Activated CD4-positive, alpha-beta T cell treated with anti-CD3 and anti-CD28 coated beads, Interleukin-2, amount 10 ng/mL, durations not matched to agents 7 days and 5 days (primary cell): ENCODE data around the gene PRPF8. TPM values are rescaled to one million over a fixed set of nuclear protein-coding genes. Genes with fewer than 3 reads are reported as not detected.
"Not testable (repeated sequence)": the region's sequence is repeated elsewhere in the genome, so short reads cannot be mapped to it uniquely, and the experiment has no call there.

Source experiments
- CTCF ChIA-PET: fragments of 350-600 bp; sonication (Branson Sonifier 250); formaldehyde crosslinking; loops from one replicate; lab custom pipeline; 2021; ENCODE audit warnings: antibody characterized with exemption; lab: Charles Lee
- POLR2A ChIA-PET: fragments of 350-600 bp; sonication (Branson Sonifier 250); formaldehyde crosslinking; loops from one replicate; lab custom pipeline; 2021; ENCODE audit warnings: antibody characterized with exemption; lab: Charles Lee
- DNase-seq: peaks from one replicate; pipeline ENCODE4 v3.0.0-alpha.2; 2020
- H3K27ac Mint-ChIP-seq: one replicate; pipeline ENCODE4 v1.8.0; 2021; ENCODE audit warnings: mild to moderate bottlenecking, moderate library complexity, mixed read lengths
- H3K27me3 Mint-ChIP-seq: one replicate; pipeline ENCODE4 v1.8.0; 2021; ENCODE audit warnings: mixed read lengths
- H3K36me3 Mint-ChIP-seq: one replicate; pipeline ENCODE4 v1.8.0; 2021; ENCODE audit warnings: low read depth, mixed read lengths
- H3K4me1 Mint-ChIP-seq: one replicate; pipeline ENCODE4 v1.8.0; 2021; ENCODE audit warnings: mixed read lengths
- H3K4me3 Mint-ChIP-seq: one replicate; pipeline ENCODE4 v1.8.0; 2021; ENCODE audit warnings: mild to moderate bottlenecking, moderate library complexity, mixed read lengths
- H3K9me3 Mint-ChIP-seq: one replicate; pipeline ENCODE4 v1.8.0; 2021; ENCODE audit warnings: mixed read lengths
- total RNA-seq, 2 experiments: library from RNA; stranded (reverse); gene quantifications; one replicate each; pipeline ENCODE4 v1.2.3, GENCODE V29; 2021

The PRPF8 gene
- total RNA-seq, 2 experiments from 2014 or later = 302 to 316 TPM

- Mint-ChIP-seq H3K27ac (peak overlapping the region; percentile 57), H3K9me3 (no peaks in the 10 kb centered on the region), H3K36me3 (peaks cover 15% of the 10 kb centered on the region), H3K27me3 (peaks cover 19% of the 10 kb centered on the region), H3K4me1 (peaks cover 44% of the 10 kb centered on the region), H3K4me3 (peak overlapping the region; percentile 97)
- DNase-seq = peak; percentile 43
- ChIA-PET POLR2A (no interaction called here), CTCF (interaction anchor here (0.6 to 1.9 kb wide), 2 partner anchors 69 to 119 kb away, joined by 3 to 7 read pairs; no protein-coding TSS in a partner anchor)
Observed at GRCh38 chr17:1714980-1715802, 30.5 kb upstream of the PRPF8 start.

- POLR2A ChIA-PET = no interaction called here
- H3K27me3 Mint-ChIP-seq = peaks cover 19% of the 10 kb centered on the region
- CTCF ChIA-PET = interaction anchor here (0.6 kb wide), 1 partner anchor 118 kb away, joined by 3 read pairs; no protein-coding TSS in a partner anchor
- H3K4me1 Mint-ChIP-seq = peaks cover 41% of the 10 kb centered on the region
- DNase-seq = peak; percentile 24
- H3K36me3 Mint-ChIP-seq = peaks cover 15% of the 10 kb centered on the region
- H3K27ac Mint-ChIP-seq = peak overlapping the region; percentile 47
- H3K9me3 Mint-ChIP-seq = no peaks in the 10 kb centered on the region
- H3K4me3 Mint-ChIP-seq = peak overlapping the region; percentile 97
Observed at GRCh38 chr17:1714427-1714979, 29.8 kb upstream of the PRPF8 start.

GRCh38 chr17:1713878-1714426 is 29.3 kb upstream of the PRPF8 start:
- CTCF ChIA-PET = interaction anchor here (0.9 to 1.4 kb wide), 3 partner anchors 13 to 198 kb away, joined by 3 read pairs; partner anchors contain the start of gene INPP5K
- POLR2A ChIA-PET = no interaction called here
- Mint-ChIP-seq H3K27ac (peak overlapping the region; percentile 47), H3K36me3 (peaks cover 15% of the 10 kb centered on the region), H3K9me3 (no peaks in the 10 kb centered on the region), H3K27me3 (peaks cover 19% of the 10 kb centered on the region), H3K4me3 (peak overlapping the region; percentile 52), H3K4me1 (peaks cover 42% of the 10 kb centered on the region)
- DNase-seq = no peak

- peaks cover 23% of the 10 kb centered on the region for H3K27me3 Mint-ChIP-seq
- H3K27ac Mint-ChIP-seq = no peak overlapping the region
- CTCF ChIA-PET = interaction anchor here (0.9 to 1.4 kb wide), 3 partner anchors 12 to 197 kb away, joined by 3 read pairs; partner anchors contain the start of gene INPP5K
- no peak for DNase-seq
- H3K9me3 Mint-ChIP-seq = no peaks in the 10 kb centered on the region
- H3K36me3 Mint-ChIP-seq = peaks cover 15% of the 10 kb centered on the region
- POLR2A ChIA-PET = interaction anchor here (0.5 kb wide), 1 partner anchor 161 kb away, joined by 3 read pairs; no protein-coding TSS in a partner anchor
- H3K4me3 Mint-ChIP-seq = no peak overlapping the region
- peaks cover 39% of the 10 kb centered on the region for H3K4me1 Mint-ChIP-seq
Observed at GRCh38 chr17:1713160-1713877, 28.7 kb upstream of the PRPF8 start.

- ChIA-PET CTCF (interaction anchor here (1.4 kb wide), 1 partner anchor 21 kb away, joined by 3 read pairs; no protein-coding TSS in a partner anchor), POLR2A (no interaction called here)
- H3K27me3 Mint-ChIP-seq = peaks cover 30% of the 10 kb centered on the region
- no peaks in the 10 kb centered on the region for H3K9me3 Mint-ChIP-seq
- peaks cover 15% of the 10 kb centered on the region for H3K36me3 Mint-ChIP-seq
- no peak overlapping the region for H3K4me3 Mint-ChIP-seq
- H3K27ac Mint-ChIP-seq = no peak overlapping the region
- peaks cover 32% of the 10 kb centered on the region for H3K4me1 Mint-ChIP-seq
- DNase-seq = no peak
Observed at GRCh38 chr17:1712271-1712670, 27.6 kb upstream of the PRPF8 start.

- peaks cover 15% of the 10 kb centered on the region for H3K36me3 Mint-ChIP-seq
- no peaks in the 10 kb centered on the region for H3K9me3 Mint-ChIP-seq
- no peak overlapping the region for H3K4me3 Mint-ChIP-seq
- CTCF ChIA-PET = no interaction called here
- H3K27me3 Mint-ChIP-seq = peaks cover 32% of the 10 kb centered on the region
- POLR2A ChIA-PET = no interaction called here
- H3K4me1 Mint-ChIP-seq = peaks cover 32% of the 10 kb centered on the region
- H3K27ac Mint-ChIP-seq = no peak overlapping the region
- no peak for DNase-seq
Observed at GRCh38 chr17:1711804-1712203, 27.1 kb upstream of the PRPF8 start.

GRCh38 chr17:1710807-1711553 is 26.3 kb upstream of the PRPF8 start:
- H3K36me3 Mint-ChIP-seq = peaks cover 15% of the 10 kb centered on the region
- H3K27ac Mint-ChIP-seq = peak overlapping the region; percentile 31
- ChIA-PET POLR2A (no interaction called here), CTCF (interaction anchor here (1.5 kb wide), 1 partner anchor 10 kb away, joined by 5 read pairs; no protein-coding TSS in a partner anchor)
- peak; percentile 26 for DNase-seq
- peaks cover 31% of the 10 kb centered on the region for H3K4me1 Mint-ChIP-seq
- H3K9me3 Mint-ChIP-seq = no peaks in the 10 kb centered on the region
- H3K27me3 Mint-ChIP-seq = peaks cover 35% of the 10 kb centered on the region
- peak overlapping the region; percentile 47 for H3K4me3 Mint-ChIP-seq

- peaks cover 30% of the 10 kb centered on the region for H3K4me1 Mint-ChIP-seq
- peak within 1 kb of the TSS; percentile 31 for H3K27ac Mint-ChIP-seq
- H3K9me3 Mint-ChIP-seq = no peaks in the 10 kb centered on the region
- POLR2A ChIA-PET = no interaction called here
- H3K36me3 Mint-ChIP-seq = peaks cover 15% of the 10 kb centered on the region
- CTCF ChIA-PET = interaction anchor here (0.8 to 1.5 kb wide), 2 partner anchors 10 to 216 kb away, joined by 5 to 8 read pairs; no protein-coding TSS in a partner anchor
- peak within 1 kb of the TSS; percentile 47 for H3K4me3 Mint-ChIP-seq
- peaks cover 40% of the 10 kb centered on the region for H3K27me3 Mint-ChIP-seq
- no peak for DNase-seq
Observed at GRCh38 chr17:1709971-1710806, 25.5 kb upstream of the PRPF8 start, which contains the start of gene TLCD2. Gene TLCD2 (minus strand): TSS chr17:1710377. CDS start chr17:1710242, 135 bp downstream.

GRCh38 chr17:1709403-1709951 is 24.8 kb upstream of the PRPF8 start:
- Mint-ChIP-seq H3K4me1 (peaks cover 26% of the 10 kb centered on the region), H3K36me3 (peaks cover 15% of the 10 kb centered on the region), H3K9me3 (no peaks in the 10 kb centered on the region), H3K27me3 (peaks cover 44% of the 10 kb centered on the region), H3K27ac (no peak overlapping the region), H3K4me3 (no peak overlapping the region)
- no peak for DNase-seq
- ChIA-PET CTCF (interaction anchor here (0.8 kb wide), 1 partner anchor 215 kb away, joined by 8 read pairs; no protein-coding TSS in a partner anchor), POLR2A (no interaction called here)

- CTCF ChIA-PET = interaction anchor here (0.8 to 0.9 kb wide), 2 partner anchors 183 to 215 kb away, joined by 3 to 8 read pairs; no protein-coding TSS in a partner anchor
- POLR2A ChIA-PET = not testable (repeated sequence)
- peaks cover 46% of the 10 kb centered on the region for H3K27me3 Mint-ChIP-seq
Observed at GRCh38 chr17:1708791-1709346, 24.2 kb upstream of the PRPF8 start.

More at GRCh38 chr17:1708791-1709346, 24.2 kb upstream of the PRPF8 start:
- not testable (repeated sequence) for DNase-seq, H3K9me3 Mint-ChIP-seq, H3K4me3 Mint-ChIP-seq, H3K27ac Mint-ChIP-seq
- Mint-ChIP-seq H3K4me1 (peaks cover 23% of the 10 kb centered on the region), H3K36me3 (peaks cover 15% of the 10 kb centered on the region)
